GM13976 (cell line): ENCODE data around the gene EYA4.

Experiments used
- DNase-seq: peaks from one replicate; pipeline ENCODE4 v3.0.0; 2012; ENCODE audit warnings: low spot score
- in situ Hi-C: fragments of 300-500 bp; cut with MboI; formaldehyde crosslinking; loops from one replicate; pipeline ENCODE4 v1.12.0; 2022; ENCODE audit warnings: low sequenced_read_pairs, mixed read lengths, inconsistent platforms; ENCODE audit not compliant: unreplicated experiment
- TF ChIP-seq, protein P1 (sequence below): IDR thresholded peaks from 2 replicates; pipeline ENCODE4 v1.5.1; 2012; ENCODE audit warnings: borderline replicate concordance, mild to moderate bottlenecking; ENCODE audit not compliant: insufficient read depth; ENCODE audit errors: extremely low read depth, missing control alignments, control extremely low read depth

Gene EYA4

DNA sequence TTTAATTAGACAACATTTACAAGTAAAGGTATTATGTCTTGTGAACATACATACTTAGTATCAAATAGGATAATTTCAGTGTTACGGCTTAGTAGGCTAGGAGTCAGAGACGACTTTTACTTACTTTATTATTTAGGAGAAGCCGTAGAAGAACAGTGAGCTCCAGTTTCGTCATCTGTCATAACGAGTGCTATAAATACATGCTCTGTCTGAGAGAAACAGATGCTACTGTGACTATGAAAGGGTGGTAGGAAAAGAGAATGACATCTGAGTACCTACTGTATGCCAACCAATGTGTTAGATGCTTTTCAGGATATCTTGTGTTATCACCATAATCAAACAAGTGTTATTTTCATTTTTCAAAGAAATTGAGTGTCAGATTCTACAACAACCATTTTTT is 119.0 kb downstream of the EYA4 start:
- TF ChIP-seq, protein P1, sequence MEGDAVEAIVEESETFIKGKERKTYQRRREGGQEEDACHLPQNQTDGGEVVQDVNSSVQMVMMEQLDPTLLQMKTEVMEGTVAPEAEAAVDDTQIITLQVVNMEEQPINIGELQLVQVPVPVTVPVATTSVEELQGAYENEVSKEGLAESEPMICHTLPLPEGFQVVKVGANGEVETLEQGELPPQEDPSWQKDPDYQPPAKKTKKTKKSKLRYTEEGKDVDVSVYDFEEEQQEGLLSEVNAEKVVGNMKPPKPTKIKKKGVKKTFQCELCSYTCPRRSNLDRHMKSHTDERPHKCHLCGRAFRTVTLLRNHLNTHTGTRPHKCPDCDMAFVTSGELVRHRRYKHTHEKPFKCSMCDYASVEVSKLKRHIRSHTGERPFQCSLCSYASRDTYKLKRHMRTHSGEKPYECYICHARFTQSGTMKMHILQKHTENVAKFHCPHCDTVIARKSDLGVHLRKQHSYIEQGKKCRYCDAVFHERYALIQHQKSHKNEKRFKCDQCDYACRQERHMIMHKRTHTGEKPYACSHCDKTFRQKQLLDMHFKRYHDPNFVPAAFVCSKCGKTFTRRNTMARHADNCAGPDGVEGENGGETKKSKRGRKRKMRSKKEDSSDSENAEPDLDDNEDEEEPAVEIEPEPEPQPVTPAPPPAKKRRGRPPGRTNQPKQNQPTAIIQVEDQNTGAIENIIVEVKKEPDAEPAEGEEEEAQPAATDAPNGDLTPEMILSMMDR, result no peak
- in situ Hi-C loops, result no loop called here
- DNase-seq, result no peak

DNA sequence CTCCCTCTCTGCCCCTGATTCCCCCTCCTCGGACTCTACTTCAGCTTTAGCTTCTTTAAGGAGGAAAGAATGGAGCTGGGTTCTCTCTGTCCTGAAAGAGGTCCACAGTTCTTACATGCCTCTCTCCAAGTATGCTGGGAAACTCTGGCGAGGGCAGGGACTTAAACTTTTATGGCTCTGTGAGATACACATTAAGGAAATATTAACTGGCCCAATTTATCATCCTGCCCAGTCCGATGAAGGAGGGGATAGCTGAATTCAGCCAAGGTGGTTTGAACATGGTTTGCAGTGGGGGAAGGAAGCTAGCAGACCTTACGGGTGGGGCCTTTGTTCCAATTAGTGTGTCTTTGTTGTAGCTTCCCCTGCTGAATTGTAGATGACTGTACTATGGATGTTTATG is 121.7 kb downstream of the EYA4 start:
- DNase-seq, result no peak
- in situ Hi-C loops, result no loop called here
- TF ChIP-seq, protein P1, result no peak

DNA sequence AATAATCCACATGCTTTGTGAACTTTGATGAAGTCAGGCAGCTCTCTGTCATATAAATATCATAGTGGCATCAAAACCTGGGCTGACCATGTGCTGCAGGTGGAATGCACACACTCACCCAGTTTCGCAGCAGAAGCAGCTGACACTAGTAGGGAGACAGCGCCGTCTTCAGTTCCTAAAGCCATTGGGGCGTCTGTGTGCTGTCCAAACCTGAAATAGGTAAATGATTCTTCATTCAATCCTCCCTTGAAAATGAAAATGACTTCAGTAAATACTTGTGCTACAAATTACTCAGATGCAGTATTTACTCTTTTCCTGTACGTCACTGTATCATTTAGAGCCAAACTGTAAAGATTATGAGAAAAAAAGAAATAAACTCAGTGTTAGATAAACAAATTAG is 127.5 kb downstream of the EYA4 start:
- no peak for DNase-seq
- TF ChIP-seq, protein P1, result no peak
- in situ Hi-C loops, result no loop called here

DNA sequence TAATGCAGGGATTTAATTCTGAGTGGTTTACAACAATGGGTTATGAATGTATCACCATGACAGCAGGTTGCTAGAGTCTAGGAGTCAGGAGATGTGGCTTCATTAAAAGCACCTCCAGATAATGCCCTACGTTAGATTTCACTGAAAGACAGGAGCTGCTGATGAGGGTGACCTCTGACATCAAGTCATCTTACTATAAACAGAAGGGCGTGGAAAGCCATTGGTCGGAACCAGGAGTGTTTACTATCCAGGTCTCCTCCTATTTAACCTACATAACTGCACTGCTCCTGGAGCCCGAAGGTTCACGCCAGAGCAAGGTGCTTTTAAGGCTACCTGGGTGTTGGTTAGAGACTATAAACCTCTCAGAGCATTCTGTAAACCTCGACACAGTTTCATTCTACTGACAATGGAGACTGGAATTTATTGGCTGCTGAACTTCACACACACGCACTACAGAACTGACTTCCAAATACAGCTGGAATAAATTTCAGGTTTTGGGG is 128.7 kb downstream of the EYA4 start:
- TF ChIP-seq, protein P1, result no peak
- in situ Hi-C loops, result no loop called here
- no peak for DNase-seq

DNA sequence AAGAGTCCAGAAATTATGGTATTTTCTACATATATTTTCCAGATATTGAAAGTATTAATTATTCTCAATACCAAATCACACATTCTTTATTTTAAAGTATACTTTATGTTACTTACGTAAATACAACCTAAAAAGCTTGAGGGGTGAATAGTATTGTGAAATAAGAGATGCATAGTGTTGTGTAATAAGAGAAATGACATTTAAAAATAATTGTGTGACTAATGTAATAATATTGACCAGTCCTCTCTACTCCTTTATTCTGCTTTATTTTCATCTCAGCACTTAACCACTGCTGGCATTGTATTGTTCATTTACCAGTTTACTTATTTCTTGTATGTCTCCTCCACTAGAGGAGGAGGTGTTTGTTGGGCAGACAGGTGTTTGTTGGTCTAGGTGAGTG is 135.6 kb downstream of the EYA4 start:
- DNase-seq, result no peak
- in situ Hi-C loops, result no loop called here
- TF ChIP-seq, protein P1, result no peak

DNA sequence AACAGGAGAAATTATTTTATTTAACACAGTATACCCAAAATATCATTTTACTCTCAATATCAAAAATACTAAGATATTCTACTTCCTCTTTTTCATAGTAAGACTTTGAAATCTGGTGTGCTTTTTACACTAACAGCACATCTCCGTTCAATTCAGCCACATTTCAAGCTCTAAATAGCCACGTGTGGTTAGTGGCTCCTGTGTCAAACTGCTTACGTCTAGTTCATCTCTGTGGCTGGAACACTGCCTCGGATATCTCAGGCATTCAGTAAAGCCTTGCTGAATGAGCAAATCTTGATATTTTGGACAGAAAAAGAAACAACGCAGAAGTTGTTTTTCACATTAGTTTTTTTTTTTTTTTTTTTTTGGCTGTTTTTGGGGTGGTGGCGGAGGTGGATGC is 136.1 kb downstream of the EYA4 start:
- no peak for DNase-seq
- in situ Hi-C loops, result no loop called here

DNA sequence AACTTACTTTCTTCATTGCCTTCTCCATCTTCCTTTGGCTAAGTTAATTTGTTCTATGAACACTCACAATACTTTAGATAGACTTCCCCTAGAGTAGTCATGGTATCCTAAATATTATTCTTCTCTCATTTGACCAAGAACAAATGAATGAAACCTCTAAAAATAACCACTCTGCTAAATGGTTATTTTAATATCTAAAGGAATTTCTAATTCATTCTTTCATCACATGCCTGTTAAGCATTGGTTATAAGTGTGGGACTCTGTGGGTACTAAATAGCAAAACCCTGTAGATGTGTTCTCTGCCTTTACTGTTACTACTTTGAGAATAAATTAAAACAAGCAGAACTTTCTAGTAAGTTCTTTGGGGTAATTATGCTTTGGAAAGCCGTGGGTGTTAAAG is 138.9 kb downstream of the EYA4 start:
- no peak for DNase-seq
- TF ChIP-seq, protein P1, result no peak
- in situ Hi-C loops, result no loop called here

More for the DNA sequence above, 136.1 kb downstream of the EYA4 start:
- TF ChIP-seq, protein P1, result no peak
